A673 (cell line): ENCODE results near the gene SNX32.

Experiments used
- EZH2 ChIP-seq: fragments of 200-600 bp; sonication (generic); IDR thresholded peaks from 2 replicates; pipeline ENCODE4 v1.6.1; 2017; ENCODE audit warnings: borderline replicate concordance, low read depth, mild to moderate bottlenecking, mixed read lengths, antibody characterized with exemption, low read length; ENCODE audit not compliant: poor library complexity, severe bottlenecking
- TF ChIP-seq, protein P1 (sequence below): fragments of 300-800, 200-600 bp; sonication (generic); conservative IDR thresholded peaks from 2 replicates; pipeline ENCODE4 v1.5.1; 2017; ENCODE audit warnings: low read depth, mild to moderate bottlenecking, antibody characterized with exemption, low read length, moderate library complexity, mixed read lengths

DNA sequence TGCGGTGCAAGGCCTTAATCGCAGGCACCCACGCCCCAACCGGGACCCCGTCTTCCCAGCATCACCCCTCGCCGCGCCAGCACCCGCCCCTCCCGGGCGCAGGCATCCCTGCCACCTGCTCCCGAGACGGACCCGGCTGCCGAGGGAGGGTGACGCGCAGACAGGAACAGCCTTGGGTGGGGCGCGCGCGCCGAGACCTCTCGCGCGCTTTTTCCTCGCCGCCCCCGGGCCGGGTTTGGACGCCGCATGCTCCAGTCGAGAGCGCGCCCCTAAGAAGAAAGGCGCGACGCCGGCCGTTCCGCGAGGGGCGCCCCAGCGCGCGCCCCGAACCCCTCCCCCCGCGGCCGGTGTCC is 23.7 kb downstream of the SNX32 start:
- TF ChIP-seq, protein P1, sequence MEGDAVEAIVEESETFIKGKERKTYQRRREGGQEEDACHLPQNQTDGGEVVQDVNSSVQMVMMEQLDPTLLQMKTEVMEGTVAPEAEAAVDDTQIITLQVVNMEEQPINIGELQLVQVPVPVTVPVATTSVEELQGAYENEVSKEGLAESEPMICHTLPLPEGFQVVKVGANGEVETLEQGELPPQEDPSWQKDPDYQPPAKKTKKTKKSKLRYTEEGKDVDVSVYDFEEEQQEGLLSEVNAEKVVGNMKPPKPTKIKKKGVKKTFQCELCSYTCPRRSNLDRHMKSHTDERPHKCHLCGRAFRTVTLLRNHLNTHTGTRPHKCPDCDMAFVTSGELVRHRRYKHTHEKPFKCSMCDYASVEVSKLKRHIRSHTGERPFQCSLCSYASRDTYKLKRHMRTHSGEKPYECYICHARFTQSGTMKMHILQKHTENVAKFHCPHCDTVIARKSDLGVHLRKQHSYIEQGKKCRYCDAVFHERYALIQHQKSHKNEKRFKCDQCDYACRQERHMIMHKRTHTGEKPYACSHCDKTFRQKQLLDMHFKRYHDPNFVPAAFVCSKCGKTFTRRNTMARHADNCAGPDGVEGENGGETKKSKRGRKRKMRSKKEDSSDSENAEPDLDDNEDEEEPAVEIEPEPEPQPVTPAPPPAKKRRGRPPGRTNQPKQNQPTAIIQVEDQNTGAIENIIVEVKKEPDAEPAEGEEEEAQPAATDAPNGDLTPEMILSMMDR, result no peak
- no peak for TF ChIP-seq EZH2
